Medulla oblongata (tissue), 1 donor: Measurements from ENCODE around the gene TMC4.

Experiments used
- DNase-seq: peaks from one replicate; pipeline ENCODE4 v3.0.0-alpha.2; 2015; ENCODE audit errors: extremely low spot score

TMC4 gene

DNA sequence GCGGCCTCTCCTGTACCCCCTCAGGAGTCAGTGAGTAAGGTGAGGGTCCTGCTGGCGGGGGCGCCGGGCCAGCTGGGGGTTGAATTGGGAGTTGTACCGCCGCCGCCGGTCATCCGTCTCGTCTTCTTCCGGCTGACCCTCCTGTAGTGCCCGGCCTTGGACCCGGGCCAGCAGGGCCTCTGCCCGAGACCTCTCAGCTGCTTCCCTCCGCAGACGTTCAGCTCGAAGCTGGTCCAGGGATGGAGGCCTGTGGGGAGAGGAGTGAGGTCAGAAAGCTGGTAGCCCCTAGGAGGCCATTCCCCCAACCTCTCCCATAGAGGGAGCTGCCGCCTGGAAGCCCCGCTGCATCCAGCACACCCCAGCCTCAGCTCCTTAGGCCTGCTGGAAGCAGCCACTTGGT, 17.3 kb downstream of the TMC4 start:
- DNase-seq, result no peak

DNA sequence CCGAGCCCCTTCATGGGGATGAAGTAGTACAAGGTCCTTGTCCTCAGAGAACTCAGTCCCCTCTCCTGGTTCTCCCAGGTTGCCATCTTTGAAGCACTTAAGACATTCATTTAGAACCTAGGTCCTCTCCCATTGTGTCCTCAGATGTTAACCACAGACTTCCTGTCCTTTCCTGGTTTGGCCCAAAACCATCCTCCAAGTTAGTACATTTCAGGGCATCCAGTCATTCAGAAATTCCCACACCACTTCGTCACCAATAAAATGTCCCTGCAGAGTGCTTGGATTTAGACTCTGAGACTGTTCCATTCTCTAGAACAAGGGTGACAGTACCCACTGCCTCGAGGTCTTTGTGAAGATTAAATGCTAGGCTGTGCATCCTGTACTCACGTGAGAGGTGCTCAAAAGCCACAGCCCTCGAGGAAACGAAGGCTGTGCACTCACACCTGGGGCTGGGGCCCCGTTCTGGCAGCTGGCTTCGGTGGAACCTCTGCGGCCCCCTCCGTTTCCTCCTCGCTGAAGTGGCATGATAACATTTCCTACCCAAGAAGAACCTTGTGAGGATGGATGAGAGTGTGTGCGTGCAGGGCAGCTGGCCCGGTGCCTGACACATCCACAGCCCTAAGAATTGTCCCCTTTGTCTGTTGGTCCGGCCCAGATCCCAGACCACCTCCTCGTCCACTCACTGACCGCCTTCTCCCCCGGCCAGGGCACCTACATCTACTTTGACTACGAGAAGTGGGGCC, 18.2 kb downstream of the TMC4 start:
- no peak for DNase-seq

DNA sequence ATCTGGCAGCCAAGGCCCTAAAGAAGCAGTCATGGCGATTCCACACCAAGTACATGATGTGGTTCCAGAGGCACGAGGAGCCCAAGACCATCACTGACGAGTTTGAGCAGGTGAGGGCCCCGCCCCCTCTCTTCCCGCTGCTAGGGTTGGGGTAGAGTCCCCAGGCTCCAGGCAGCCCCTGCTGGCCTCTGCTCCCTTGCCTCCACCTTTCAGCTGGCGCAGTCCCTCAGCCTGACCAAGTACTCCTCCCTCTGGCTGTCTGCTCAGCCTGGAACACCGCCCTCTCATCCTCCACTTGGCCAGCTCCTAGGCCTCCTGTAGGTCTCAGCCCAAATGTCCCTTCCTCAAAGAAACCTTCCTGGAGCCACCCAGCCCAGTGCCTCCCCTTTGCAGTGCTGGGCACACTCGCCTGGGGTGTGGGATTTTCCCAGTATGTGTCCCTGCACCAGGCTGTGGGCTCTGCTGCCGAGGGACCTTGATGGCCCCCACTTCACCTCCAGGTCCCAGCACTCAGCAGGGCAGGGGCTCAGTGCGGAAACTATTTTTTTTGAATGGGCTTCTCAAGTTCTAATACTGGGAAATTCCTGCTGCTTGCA, 19.1 kb downstream of the TMC4 start:
- no peak for DNase-seq

DNA sequence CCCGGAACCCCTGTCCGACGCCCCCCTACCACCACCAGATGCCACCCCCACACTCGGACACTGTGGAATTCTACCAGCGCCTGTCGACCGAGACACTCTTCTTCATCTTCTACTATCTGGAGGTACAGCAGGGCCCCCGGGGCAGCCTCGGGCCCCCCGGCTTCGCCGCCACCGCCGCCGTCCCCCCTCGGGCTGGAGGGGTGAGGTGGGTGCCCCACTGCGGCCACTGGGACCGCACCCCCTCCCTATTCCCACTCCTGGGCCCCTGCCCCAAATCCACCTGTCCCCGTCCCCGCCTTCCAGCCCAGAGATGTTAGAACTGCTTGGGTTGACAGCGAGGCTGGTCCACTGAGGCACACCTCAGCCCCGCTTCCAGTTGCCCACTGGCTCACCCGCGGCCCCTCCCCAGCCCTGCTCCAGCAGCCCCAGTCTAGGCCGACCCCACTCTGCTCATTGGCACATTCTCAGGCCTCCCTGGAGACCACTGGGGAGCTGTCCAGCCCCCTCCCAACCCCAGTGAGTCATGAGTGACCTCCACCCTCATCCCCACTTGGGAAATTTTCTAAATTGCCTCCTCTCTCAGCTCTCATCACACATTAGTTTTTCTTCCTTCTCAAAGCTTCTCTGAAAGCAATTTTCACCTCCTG, 20.0 kb downstream of the TMC4 start:
- DNase-seq, result no peak

DNA sequence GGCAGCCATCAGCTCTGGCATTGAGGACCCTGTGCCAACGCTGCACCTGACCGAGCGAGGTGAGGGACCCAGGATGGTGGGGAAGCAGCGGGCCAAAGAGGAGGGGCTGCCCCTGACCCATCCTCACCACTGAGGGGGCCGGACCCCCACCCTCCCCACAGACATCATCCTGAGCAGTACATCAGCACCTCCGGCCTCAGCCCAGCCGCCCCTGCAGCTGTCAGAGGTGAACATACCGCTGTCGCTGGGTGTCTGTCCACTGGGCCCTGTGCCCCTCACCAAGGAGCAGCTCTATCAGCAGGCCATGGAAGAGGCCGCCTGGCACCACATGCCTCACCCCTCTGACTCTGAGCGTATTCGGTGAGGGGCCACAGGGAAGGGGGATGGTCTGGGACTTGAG, 20.7 kb downstream of the TMC4 start:
- DNase-seq, result no peak

DNA sequence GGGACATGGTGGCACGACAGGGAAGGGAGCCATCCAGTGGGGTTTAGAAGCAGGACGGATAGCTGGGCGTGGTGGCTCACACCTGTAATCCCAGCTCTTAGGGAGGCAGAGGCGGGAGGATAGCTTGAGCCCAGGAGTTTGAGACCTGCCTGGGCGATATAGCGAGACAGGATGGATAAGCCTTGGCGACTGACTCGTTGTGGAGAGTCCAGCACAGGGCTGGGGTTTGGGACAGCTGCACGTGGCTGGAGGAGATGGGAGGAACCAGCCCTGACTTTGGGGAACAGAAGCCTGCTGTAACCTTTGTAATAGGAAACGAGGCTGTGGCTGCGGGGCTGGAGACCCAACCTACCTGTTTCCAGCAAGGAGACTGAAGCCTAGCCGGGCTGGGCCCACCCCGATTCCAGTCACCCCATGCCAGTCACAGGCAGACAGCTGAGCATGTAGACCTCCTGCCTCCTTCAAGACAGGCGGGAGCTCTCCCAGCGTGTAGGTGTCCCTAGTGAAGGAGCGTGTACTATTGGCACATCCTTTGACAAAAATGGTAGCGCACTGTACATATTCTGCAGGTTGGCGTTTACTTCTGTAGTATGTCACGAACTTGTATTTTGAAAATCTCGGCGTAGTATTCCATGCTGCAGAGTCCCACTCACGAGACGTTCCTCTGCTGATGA, 21.5 kb downstream of the TMC4 start:
- no peak for DNase-seq

DNA sequence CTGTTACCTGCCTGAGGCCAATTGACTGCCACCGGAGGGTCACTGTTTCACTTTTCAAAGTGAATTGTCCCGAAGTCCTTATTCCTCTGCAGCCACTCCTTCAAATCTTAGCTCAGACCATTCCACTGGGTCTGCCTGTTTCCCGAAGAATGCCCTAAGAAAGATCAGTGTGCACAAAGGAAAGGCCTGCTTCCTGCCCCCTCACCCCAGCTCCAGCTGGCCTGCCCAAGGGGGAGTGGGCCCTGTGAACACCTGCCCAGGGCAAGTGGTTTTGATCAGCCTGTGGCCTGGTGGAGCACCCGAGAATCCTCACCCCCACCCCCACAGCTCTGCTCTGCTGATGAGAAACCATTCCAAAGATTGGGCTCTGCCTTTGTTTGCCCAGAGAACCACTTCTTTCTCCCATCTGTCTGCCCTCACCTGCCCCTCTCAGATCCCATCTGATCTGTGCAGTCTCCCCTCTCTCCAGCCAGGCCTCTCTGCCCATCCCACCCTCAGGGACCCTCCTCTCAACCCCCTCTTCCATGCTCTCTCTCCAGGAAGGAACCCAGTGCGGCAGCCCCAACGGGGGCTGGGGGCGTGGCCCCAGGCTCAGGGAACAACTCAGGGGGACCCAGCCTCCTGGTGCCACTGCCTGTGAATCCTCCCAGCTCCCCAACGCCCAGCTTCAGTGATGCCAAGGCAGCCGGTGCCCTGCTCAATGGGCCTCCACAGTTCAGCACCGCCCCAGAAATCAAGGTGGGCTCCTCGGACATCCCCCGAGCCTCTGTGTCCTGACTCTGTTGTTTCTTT, 23.7 kb downstream of the TMC4 start:
- DNase-seq, result no peak

DNA sequence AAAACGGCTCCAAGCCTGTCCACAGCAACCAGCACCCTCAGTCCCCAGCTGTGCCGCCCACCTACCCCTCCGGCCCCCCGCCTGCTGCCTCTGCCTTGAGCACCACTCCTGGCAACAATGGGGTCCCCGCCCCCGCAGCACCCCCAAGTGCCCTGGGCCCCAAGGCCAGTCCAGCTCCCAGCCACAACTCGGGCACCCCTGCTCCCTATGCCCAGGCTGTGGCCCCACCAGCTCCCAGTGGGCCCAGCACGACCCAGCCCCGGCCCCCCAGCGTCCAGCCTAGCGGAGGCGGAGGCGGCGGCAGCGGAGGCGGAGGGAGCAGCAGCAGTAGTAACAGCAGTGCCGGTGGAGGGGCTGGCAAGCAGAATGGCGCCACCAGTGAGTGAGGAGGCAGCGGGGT, 24.8 kb downstream of the TMC4 start:
- DNase-seq, result no peak

DNA sequence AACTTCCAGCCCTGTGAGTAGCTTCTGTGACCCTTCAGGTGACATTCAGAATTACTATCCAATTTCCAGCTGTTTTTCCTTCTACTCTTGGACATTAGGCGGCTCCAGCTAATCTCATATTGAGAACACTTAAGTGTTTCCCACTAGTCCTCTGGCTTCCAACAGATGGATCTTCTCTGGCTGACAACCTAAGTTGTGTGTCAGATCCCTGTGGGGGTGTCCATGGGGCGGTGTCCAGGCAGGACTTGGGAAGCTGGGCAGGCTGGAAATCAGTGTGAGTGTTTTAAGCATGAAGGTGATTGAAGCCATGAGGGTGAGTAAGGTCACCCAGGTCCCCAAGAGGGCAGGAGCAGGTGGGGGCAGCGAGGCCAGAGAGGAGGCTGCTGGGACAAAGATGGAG, 25.3 kb downstream of the TMC4 start:
- DNase-seq, result no peak

DNA sequence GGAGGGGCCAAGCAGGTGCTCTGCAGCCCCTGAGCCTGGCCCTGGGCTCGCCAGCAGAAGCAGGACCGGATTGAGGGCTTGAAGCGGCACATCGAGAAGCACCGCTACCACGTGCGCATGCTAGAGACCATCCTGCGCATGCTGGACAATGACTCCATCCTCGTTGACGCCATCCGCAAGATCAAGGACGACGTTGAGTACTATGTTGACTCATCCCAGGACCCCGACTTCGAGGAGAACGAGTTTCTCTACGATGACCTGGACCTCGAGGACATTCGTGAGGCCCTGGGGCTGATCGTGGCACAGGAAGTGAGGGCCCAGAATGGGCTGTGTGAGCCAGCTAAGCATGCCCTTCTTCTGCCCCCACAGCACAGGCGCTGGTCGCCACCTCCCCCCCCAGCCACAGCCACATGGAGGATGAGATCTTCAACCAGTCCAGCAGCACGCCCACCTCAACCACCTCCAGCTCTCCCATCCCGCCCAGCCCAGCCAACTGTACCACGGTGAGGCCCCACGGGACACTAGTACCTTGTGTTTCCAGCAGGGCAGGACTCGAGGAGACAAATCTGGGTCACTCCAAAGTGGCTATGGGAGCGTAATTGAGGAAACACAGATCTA, 27.3 kb downstream of the TMC4 start:
- no peak for DNase-seq

DNA sequence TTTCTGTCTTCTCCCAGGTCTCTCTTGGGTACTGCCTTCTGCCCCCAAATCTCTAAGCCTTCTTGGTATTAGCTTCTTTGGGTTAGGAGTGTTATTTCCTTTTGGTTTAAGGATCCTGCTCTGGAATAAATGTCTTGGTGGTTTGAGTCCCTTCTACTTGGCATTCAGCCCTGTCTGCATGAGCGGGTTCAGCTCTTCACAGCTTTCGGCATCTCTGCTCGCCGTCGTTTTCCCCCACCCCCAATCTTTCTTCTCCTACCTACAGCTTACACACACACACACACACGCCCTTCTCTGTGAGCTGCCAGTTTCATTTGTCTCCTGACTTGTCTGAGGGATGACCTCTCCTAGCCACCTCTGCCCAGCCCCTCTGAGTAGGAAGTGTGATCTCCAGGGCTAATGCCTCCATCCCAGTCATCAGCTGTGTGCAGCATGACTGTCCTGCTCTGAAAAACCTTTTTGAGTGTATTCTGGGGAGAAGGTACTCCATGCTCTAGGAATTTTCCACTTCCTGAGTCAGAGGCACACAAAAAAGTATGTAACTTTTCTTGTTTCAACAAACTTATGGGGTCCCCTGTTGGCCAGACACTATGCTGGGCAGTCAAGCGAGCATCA, 30.7 kb downstream of the TMC4 start:
- DNase-seq, result no peak

DNA sequence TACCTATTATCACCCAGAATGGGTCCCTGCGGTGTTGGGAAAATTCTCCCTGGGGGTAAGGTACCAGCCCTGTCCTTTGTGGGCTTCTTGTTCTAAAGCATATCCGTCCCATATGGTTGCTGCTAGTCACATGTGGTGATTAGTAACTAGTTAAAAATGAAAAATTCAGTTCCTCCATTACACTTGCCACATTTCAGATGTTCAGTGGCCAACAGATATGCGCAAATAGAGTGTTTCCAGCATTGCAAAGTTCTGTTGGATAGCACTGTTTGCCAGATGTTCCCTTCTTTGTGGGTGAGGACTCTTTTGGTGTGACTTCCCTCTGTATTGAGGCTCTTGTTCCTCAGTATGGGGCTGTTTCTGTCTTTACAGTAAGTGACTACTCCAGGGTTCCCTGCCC, 31.6 kb downstream of the TMC4 start:
- DNase-seq, result no peak

DNA sequence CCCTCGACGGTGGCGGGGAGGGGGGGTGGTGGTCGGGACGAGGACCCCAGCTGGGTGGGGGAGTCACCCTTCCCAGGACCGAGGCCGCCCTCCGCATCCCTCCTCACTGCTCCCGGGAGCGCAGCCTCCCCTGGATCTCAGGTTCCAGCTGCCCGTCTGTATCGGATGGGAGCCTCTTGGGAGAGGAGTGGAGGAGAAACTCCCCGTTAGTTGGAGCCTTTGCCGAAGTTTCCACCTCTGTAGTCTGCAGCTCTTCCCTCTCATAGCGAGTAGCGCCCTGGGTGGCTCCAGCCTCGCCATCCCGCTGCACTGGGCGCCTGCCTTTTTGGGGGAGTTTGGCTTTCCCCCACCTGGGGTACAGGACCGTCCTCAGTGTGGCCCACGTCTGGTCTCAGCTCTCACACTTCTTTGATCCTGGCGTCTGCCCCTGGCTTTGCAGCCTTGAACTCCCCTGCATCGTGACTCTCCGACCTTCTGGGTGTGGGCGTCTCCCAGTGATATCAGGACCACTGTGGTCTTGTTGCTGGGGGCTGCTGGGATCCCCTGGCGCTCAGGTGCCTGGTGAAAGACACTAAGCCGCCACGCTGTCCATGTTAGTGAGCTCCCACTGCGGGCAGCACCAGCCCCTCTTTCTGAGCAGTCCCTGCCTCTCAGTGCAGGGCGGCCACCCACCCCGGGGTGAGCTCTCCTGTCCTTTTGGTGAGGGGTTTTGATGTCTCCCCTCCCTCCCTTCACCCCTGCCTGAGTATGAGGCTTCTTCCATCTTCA, 34.3 kb downstream of the TMC4 start:
- DNase-seq, result no peak

DNA sequence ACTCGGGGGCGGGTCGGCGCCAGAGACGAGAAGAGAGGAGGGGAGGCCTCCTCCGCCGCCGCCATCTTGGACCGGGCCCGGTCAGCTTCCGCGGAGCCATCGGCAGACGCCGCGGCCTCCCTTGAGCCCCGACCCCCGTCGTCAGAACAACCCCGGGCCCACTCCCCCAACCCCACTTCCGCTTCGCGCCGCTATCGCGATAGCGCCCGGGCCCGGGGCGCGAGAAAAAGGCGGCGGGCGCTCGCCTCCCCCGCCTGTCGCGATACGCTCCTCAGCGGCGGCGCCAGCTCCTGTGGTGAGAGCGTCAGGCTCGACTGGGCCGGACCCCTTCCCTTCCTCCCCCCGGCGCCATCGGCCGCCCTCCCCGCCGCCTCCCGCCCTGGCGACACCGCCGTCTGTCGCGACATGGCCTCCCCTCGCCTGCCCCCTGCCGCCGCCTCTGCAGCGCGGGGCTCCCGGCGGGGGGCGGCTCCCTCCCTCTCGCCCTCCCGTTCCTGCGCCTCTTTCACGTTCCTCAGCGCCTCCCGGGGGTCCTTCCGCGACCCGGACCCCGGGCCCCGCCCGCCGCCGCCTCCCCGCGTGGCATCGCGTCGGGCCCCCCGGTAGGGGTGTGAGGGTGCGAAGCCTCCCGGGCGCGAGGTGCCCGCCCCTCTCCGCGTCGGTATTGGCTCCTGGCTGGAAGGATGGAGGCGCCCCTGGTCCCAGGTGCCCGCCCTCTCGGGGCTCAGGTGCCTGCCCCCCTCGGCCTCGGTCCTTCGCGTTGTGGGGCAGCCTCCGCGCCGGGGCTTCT, 35.1 kb downstream of the TMC4 start, which contains the start of gene CNOT3:
CNOT3 (plus strand) TSS at position 64 of the 790 bp plus-strand sequence. CDS start 5,217 bp downstream, outside the sequence.
- no peak for DNase-seq

DNA sequence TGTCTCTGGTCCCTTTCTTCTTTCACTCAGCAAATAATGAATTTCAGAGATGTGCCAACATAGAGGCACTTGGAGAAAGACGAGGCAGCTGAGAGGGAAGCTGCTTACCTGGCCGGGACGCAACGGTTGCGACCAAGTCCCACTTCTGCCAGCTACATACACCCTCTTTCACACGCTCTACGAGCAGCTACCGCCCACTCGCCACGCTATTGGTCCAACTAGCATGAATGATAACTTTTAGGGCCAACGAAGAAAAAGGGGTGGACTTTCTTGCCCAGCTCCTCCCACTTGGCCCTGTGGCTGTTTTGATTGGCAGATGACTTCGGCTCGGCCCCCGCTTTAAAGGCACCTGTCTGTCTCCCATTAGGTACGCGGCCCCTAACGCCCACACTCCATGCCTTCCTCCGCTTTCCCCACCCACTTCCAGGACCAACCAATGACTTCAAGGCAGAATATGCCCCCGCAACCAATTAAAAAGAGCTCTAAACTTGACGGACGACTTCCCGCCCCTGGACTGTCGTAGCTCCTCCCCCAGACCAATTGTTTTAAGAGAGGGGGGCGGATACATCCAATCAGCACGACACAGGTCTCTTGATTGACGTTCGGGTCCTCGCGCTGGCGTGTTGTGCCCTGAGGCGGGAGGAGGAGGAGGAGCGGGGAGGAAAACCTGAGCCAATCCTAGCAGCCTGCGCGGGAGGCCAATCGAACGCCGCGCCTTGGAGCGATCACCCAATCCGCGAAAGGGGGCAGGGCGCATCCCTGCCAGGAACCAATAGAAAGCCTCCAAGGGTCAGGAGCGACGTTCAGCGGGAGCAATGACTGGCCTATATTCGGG, 35.9 kb downstream of the TMC4 start:
- peak; percentile 100 for DNase-seq

DNA sequence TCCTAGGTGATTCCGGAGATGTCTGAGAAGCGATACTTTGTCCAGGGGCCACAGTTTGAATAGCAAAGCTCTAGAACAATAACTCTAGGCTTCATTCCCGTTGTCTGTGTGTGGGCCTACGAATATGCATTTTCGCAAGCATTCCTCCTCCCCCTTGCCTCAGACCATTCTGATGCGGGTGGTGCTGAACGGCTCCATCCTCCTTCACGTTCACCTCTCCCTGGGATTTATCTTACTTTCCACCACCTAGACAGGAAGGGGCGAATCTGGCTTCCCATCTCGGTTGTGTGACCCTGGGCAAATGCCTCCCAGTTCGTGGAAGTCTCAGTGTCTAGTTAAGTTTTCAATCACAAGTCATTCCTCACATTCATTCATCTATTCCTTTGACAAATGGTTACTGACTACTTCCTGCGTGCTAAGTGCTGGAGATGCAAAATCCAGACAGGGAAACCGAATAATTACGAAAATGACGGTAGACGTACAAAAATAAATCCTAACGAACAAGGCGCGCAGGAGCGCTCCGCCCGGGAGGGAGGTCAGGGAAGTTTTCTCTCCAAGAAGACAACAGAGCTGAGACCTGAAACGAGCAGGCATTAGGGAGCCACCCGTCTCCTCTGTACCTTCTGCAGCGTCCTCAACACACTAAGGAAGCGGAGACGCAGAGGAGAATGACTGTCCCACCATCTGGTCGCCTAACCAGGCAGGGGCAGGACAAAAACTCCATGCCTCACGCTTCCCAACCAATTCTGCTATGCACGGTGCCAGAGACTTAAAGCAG, 36.7 kb downstream of the TMC4 start:
- DNase-seq, result no peak

DNA sequence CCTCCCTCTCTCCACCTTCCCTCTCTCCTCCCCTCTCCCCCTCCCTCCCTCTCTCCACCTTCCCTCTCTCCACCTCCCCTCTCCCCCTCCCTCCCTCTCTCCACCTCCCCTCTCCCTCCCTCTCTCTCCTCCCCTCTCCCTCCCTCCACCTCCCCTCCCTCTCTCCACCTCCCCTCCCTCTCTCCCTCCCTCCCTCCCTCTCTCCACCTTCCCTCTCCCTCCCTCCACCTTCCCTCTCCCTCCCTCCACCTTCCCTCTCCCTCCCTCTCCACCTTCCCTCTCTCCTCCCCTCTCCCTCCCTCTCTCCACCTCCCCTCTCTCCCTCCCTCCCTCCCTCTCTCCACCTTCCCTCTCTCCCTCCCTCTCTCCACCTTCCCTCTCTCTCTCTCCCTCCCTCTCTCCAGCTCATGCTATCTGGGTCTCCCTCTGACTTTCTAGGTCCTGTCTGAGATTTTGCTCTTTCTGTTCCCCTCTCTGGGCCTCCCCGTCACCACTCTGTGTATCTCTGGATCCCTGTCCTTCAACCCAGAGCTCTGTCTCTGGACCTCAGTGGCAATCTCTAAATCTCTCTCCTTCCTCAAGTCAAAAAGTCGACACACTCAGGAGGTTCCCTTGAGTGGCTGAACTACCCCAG, 38.9 kb downstream of the TMC4 start:
- DNase-seq, result no peak
